ENCODE measurements around the gene CD300H. TPM values are rescaled to one million over a fixed set of nuclear protein-coding genes. Genes with fewer than 3 reads are reported as not detected.

The CD300H gene
- total RNA-seq, 1 experiment from 2014 or later: not detected

DNA sequence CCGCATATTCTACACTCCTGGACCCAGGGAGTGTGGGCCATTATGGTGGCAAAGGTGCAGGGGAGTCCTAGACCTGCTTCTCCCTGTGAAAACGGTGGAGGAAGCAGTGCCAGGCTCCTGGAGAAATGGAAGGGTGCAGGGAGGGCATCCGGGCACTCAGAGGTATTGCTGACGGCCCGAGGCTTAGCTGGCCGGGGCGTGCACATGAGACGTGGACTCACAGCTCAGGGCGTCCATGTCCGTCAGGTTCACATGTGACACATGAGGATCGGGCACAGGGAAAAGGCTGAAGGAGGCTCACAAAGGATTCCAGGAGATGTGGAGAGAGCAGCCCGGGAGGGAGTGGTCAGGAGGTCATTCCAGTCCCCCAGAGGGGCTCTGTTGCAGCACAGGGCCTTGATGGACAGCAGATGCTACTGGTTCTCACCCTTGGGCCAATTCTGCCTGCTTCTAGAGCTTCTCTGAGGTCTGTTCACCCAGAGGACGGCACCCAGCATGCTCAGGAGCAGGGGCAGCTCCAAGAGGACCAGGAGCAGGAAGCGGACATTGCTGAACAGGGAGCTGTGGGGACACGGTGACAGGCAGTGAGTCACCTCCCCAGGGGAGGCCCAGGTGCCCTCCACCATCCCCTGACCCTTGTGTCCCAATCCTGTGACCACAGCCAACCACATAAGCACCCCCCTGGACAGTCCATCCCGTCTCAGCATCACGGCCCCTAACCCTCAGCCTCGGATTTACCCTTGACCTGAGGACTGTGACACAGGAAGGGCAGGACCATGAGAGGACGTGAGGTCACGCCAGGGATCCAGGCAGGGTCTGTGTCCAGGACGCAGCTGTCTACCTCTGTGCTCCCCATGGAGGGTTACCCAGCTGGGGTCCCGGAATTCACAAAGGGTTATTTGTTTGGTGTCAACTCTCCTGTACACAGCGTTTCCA is 25.9 kb downstream of the CD300H start:
- Histone ChIP-seq H3F3A (ENCODE audit: low read length, unreplicated experiment) (no peaks in the 10 kb centered on the region), H3K9me2 (replicated peaks; ENCODE audit: low read length) (no peaks in the 10 kb centered on the region), H3K9ac (ENCODE audit: low read length) (no peak overlapping the region), H3K27me3 (ENCODE audit: low read length) (peaks cover 49% of the 10 kb centered on the region), H4K20me1 (ENCODE audit: low read length) (no peaks in the 10 kb centered on the region), H3K27ac (ENCODE audit: low read length) (no peak overlapping the region), H3K79me2 (ENCODE audit: low read length) (no peaks in the 10 kb centered on the region), H3K4me2 (ENCODE audit: low read length) (no peak overlapping the region), H3K4me3 (ENCODE audit: low read length) (no peak overlapping the region), H2AFZ (ENCODE audit: low read length) (no peak overlapping the region), H3K36me3 (ENCODE audit: low read depth, low read length) (no peaks in the 10 kb centered on the region), H3K4me1 (ENCODE audit: insufficient read depth, low read length) (no peaks in the 10 kb centered on the region), H3K9me3 (ENCODE audit: low read length) (no peaks in the 10 kb centered on the region)
- ChIA-PET CTCF (no interaction called here), POLR2A (ENCODE audit: unreplicated experiment) (no interaction called here)
- ATAC-seq (no peak), DNase-seq (no peak)
- no TSS peak for BruUV-seq (replicated peaks)
- intact Hi-C loops (cut with micrococcal nuclease): no loop called here
- TF ChIP-seq CTCF (conservative IDR thresholded peaks at IDR 0.05; ENCODE audit: low read depth, low read length) (no peak), EZH2 (IDR thresholded peaks at IDR 0.05; ENCODE audit: low read length, unreplicated experiment) (no peak), EZH2phosphoT487 (IDR thresholded peaks at IDR 0.05; ENCODE audit: borderline replicate concordance, low read length) (no peak)

GRCh38 chr17:74539281-74539820 is 28.0 kb downstream of the CD300H start:
- peaks cover 7% of the 10 kb centered on the region; the same call in 1 of the 2 replicates for H3K9me3 ChIP-seq (ENCODE audit: low read length)
- no TSS peak for BruUV-seq (replicated peaks)
- intact Hi-C loops (cut with micrococcal nuclease): no loop called here
- no peak for ATAC-seq
- H3K9ac ChIP-seq (ENCODE audit: low read length): no peak overlapping the region
- no peak overlapping the region for H3K4me2 ChIP-seq (ENCODE audit: low read length)
- no peaks in the 10 kb centered on the region for H4K20me1 ChIP-seq (ENCODE audit: low read length)
- CTCF ChIA-PET: no interaction called here
- no peak for DNase-seq
- no peaks in the 10 kb centered on the region for H3K79me2 ChIP-seq (ENCODE audit: low read length)
- H3F3A ChIP-seq (ENCODE audit: low read length, unreplicated experiment): no peaks in the 10 kb centered on the region
- no peaks in the 10 kb centered on the region for H3K9me2 ChIP-seq (replicated peaks; ENCODE audit: low read length)
- H3K4me1 ChIP-seq (ENCODE audit: insufficient read depth, low read length): no peaks in the 10 kb centered on the region
- H3K27me3 ChIP-seq (ENCODE audit: low read length): peaks cover 64% of the 10 kb centered on the region
- no peaks in the 10 kb centered on the region for H3K36me3 ChIP-seq (ENCODE audit: low read depth, low read length)
- TF ChIP-seq EZH2phosphoT487 (IDR thresholded peaks at IDR 0.05; ENCODE audit: borderline replicate concordance, low read length) (no peak), EZH2 (IDR thresholded peaks at IDR 0.05; ENCODE audit: low read length, unreplicated experiment) (no peak), CTCF (conservative IDR thresholded peaks at IDR 0.05; ENCODE audit: low read depth, low read length) (no peak)
- H3K27ac ChIP-seq (ENCODE audit: low read length): no peak overlapping the region
- POLR2A ChIA-PET (ENCODE audit: unreplicated experiment): no interaction called here
- no peak overlapping the region for H3K4me3 ChIP-seq (ENCODE audit: low read length)
- H2AFZ ChIP-seq (ENCODE audit: low read length): no peak overlapping the region

DNA sequence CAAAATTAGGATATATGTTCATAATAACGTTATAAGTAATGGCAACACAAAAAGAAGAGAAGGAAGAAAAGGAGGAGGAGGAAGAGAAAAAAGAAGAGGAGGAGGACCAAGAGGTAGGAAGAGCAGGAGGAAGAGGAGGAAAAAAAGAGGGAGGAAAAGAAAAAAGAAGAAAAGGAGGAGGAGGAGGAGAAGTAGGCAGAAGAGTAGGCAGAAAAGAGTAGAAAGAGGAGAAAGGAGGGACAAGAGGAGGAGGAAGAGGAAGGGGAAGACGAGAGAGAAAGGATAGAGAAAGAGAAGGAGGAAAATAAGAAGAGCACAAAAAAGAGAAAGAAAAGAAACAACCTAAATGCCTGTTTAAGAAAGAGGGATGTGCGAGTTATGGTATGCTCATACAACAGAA is 30.4 kb downstream of the CD300H start:
- no peak for DNase-seq
- H3K79me2 ChIP-seq (ENCODE audit: low read length): no peaks in the 10 kb centered on the region
- ATAC-seq: no peak
- no peak overlapping the region for H2AFZ ChIP-seq (ENCODE audit: low read length)
- no peaks in the 10 kb centered on the region for H3K36me3 ChIP-seq (ENCODE audit: low read depth, low read length)
- BruUV-seq (replicated peaks): no TSS peak
- no peak overlapping the region for H3K4me2 ChIP-seq (ENCODE audit: low read length)
- H4K20me1 ChIP-seq (ENCODE audit: low read length): no peaks in the 10 kb centered on the region
- H3F3A ChIP-seq (ENCODE audit: low read length, unreplicated experiment): no peaks in the 10 kb centered on the region
- H3K27me3 ChIP-seq (ENCODE audit: low read length): peaks cover 64% of the 10 kb centered on the region
- CTCF ChIA-PET: no interaction called here
- no peaks in the 10 kb centered on the region for H3K4me1 ChIP-seq (ENCODE audit: insufficient read depth, low read length)
- H3K9ac ChIP-seq (ENCODE audit: low read length): no peak overlapping the region
- H3K4me3 ChIP-seq (ENCODE audit: low read length): no peak overlapping the region
- POLR2A ChIA-PET (ENCODE audit: unreplicated experiment): no interaction called here
- H3K9me2 ChIP-seq (replicated peaks; ENCODE audit: low read length): no peaks in the 10 kb centered on the region
- TF ChIP-seq EZH2 (IDR thresholded peaks at IDR 0.05; ENCODE audit: low read length, unreplicated experiment) (no peak), CTCF (conservative IDR thresholded peaks at IDR 0.05; ENCODE audit: low read depth, low read length) (no peak), EZH2phosphoT487 (IDR thresholded peaks at IDR 0.05; ENCODE audit: borderline replicate concordance, low read length) (no peak)
- H3K27ac ChIP-seq (ENCODE audit: low read length): no peak overlapping the region
- intact Hi-C loops (cut with micrococcal nuclease): no loop called here
- H3K9me3 ChIP-seq (ENCODE audit: low read length): peaks cover 7% of the 10 kb centered on the region; the same call in 1 of the 2 replicates

All from PC-3 (cell line).